Measurements from ENCODE around the gene TEX52.

GRCh38 chr12:2826721-2827515, 29.9 kb downstream of the TEX52 start:
- TF ChIP-seq ZBTB7A (IDR thresholded peaks at IDR 0.05; ENCODE audit: low read depth) (no peak), EGR1 (IDR thresholded peaks at IDR 0.05) (no peak), TEAD4 (IDR thresholded peaks at IDR 0.05) (no peak), CEBPB (IDR thresholded peaks at IDR 0.05) (no peak), FOXM1 (IDR thresholded peaks at IDR 0.05; ENCODE audit: borderline replicate concordance, low read depth) (no peak), TCF12 (IDR thresholded peaks at IDR 0.05; ENCODE audit: low read depth) (no peak), MAX (IDR thresholded peaks at IDR 0.05) (no peak), REST (IDR thresholded peaks at IDR 0.05; ENCODE audit: low read depth) (no peak), EP300 (IDR thresholded peaks at IDR 0.05; ENCODE audit: borderline replicate concordance) (no peak), RAD21 (IDR thresholded peaks at IDR 0.05; ENCODE audit: low read depth) (no peak), YY1 (IDR thresholded peaks at IDR 0.05; ENCODE audit: low read depth) (no peak), CREB1 (IDR thresholded peaks at IDR 0.05; ENCODE audit: low read depth) (no peak), TAF1 (IDR thresholded peaks at IDR 0.05; ENCODE audit: low read depth) (no peak)

Data from Ishikawa (cell line).